Bronchial epithelial cell (primary cell): ENCODE results near the gene SEL1L3. TPM values are rescaled to one million over a fixed set of nuclear protein-coding genes. Genes with fewer than 3 reads are reported as not detected.

Source experiments
- DNase-seq: peaks from one replicate; pipeline ENCODE4 v3.0.0-alpha.2; 2010; ENCODE audit warnings: low read depth
- FAIRE-seq: peaks from 2 replicates; lab custom pipeline; 2011; peaks lifted over from hg19 to GRCh38; lab: Jason Lieb, UNC
- H3K27me3 ChIP-seq: 2 replicates; pipeline ENCODE4 v1.5.1; 2011; ENCODE audit warnings: low read length; ENCODE audit not compliant: control insufficient read depth, insufficient read depth
- H3K36me3 ChIP-seq: 2 replicates; pipeline ENCODE4 v1.5.1; 2011; ENCODE audit warnings: low read length; ENCODE audit not compliant: control insufficient read depth, insufficient read depth
- H3K4me3 ChIP-seq: 2 replicates; pipeline ENCODE4 v1.5.1; 2011; ENCODE audit warnings: mild to moderate bottlenecking, low read depth, low read length, control low read depth
- total RNA-seq: library from RNA; depleted of rRNA; stranded (reverse); fragments of >200 nt; gene quantifications from 2 replicates; pipeline ENCODE4 v1.2.1, GENCODE V29; 2014
- TF ChIP-seq, protein P1 (sequence below): IDR thresholded peaks from 2 replicates; pipeline ENCODE4 v1.5.1; 2011; ENCODE audit warnings: mild to moderate bottlenecking, moderate library complexity, low read length, control low read depth, inconsistent platforms; ENCODE audit not compliant: insufficient read depth, severe bottlenecking

Gene SEL1L3
- total RNA-seq, 1 donor from 2014 or later: 117 TPM

DNA sequence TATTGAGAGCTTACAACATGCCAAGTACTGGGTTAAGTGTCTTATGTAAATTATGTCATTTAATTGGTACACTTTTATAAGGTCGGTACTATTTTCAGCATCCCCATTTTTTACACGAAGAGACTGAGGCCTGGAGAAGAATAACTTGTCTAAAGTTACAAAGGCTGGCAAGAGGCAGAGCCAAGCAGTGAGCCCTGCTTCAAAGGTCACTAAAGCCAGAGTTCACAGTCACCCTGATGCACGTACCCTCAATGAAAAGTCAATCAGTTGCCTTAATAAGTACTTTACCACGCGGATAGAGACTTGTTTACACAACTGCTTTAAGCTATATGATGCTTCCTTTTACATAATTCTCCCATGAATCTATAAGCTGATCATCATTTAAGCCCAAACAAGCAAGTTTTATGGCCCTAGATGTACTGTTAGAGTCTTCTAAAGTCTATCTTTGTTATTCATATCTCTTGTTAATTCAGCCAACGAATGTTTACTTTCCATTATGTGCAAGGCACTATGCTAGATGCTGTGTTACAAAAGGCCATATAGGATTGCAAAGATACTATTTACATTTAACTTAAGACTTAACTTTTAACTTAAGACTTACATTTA, 57.4 kb downstream of the SEL1L3 start:
- TF ChIP-seq, protein P1, sequence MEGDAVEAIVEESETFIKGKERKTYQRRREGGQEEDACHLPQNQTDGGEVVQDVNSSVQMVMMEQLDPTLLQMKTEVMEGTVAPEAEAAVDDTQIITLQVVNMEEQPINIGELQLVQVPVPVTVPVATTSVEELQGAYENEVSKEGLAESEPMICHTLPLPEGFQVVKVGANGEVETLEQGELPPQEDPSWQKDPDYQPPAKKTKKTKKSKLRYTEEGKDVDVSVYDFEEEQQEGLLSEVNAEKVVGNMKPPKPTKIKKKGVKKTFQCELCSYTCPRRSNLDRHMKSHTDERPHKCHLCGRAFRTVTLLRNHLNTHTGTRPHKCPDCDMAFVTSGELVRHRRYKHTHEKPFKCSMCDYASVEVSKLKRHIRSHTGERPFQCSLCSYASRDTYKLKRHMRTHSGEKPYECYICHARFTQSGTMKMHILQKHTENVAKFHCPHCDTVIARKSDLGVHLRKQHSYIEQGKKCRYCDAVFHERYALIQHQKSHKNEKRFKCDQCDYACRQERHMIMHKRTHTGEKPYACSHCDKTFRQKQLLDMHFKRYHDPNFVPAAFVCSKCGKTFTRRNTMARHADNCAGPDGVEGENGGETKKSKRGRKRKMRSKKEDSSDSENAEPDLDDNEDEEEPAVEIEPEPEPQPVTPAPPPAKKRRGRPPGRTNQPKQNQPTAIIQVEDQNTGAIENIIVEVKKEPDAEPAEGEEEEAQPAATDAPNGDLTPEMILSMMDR: no peak
- Histone ChIP-seq H3K36me3 (peaks cover 16% of the 10 kb centered on the region), H3K27me3 (no peaks in the 10 kb centered on the region), H3K4me3 (no peak overlapping the region)
- no peak for DNase-seq
- FAIRE-seq: no peak

DNA sequence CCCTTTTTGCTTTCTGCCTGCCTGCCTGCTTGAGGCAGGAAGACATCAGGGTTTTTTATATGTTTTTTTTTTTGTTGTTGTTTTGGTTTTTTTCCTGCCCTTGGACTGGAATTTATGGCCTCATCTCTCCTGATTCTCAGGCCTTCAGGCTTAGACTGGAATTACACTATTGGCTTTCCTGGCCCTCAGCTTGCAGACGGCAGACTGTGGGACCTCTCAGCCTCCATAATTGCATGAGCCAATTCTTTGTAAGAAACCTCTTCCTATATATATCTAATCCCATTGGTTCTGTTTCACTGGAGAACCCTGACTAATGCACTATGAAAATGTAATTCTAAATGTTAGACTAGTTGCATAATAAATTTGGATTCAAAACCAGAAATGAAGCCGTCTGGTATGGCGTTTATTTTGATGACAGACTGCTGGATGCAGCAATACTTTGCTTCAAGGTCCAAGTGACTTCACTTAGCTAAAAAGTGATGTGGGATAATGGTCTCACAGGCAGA, 59.0 kb downstream of the SEL1L3 start:
- no peak for FAIRE-seq

DNA sequence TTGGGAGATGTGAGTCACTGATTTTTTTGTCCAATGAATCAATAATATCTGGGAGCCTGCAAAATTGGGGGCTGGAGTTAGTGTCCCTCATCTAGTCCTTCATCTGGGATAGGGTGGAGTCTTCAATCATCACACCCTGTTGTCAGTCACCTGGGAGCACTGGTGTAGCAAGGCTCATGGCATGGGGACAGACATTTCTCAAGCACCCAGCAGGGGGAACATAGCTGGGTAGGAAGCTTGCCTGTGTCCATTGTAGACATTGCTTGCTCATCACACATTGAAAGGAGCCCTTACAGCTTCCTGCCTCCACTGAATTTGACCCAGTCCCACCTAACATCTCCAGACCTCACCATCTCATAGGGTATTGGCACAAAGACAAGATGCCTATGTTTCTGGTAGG, 61.2 kb downstream of the SEL1L3 start:
- Histone ChIP-seq H3K36me3 (peaks cover 22% of the 10 kb centered on the region), H3K27me3 (no peaks in the 10 kb centered on the region), H3K4me3 (no peak overlapping the region)
- FAIRE-seq (no peak), DNase-seq (no peak)
- TF ChIP-seq, protein P1: no peak

More for the DNA sequence above, 59.0 kb downstream of the SEL1L3 start:
- TF ChIP-seq, protein P1: no peak
- H3K36me3 ChIP-seq: peaks cover 16% of the 10 kb centered on the region
- H3K4me3 ChIP-seq: no peak overlapping the region
- no peaks in the 10 kb centered on the region for H3K27me3 ChIP-seq
- DNase-seq: no peak

DNA sequence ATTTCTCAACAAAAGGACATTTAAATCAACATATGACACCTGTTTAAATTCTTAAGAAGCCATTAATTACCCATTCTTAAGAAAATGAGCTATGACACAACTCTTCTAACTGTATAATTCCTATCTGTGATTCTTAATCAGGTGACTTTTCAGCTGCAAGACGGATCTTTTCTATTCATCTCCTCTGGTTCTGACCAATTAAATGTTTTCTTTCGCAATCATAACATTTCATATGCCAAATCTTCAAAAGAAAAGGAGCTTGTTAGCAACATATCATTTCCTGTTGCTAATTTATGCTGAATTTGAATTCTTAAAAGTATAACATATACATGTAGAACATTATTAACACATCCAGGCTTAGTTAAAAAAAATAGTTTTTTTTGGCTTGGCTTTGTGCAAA, 62.5 kb downstream of the SEL1L3 start:
- no peak for FAIRE-seq
- Histone ChIP-seq H3K36me3 (peaks cover 24% of the 10 kb centered on the region), H3K4me3 (no peak overlapping the region), H3K27me3 (no peaks in the 10 kb centered on the region)
- no peak for DNase-seq
- TF ChIP-seq, protein P1: no peak

DNA sequence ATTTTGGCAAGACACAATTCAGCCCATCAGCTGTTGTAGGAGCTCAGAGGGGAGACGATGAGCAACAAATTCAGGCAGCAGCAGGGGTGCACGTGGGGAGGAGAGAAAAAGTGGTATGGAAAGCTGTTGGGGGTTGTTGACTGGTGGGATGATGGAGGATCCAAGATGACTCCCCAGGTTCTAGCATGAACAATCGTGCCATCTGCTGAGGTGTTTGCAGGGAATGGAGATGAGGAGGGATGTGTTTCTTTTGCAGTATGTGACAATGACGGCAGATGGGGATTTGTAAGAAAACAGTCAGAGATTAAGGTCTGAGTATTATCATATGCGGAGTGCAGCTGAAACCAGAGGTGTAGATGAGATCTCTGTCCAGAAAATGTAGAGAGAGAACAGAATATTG, 63.3 kb downstream of the SEL1L3 start:
- Histone ChIP-seq H3K4me3 (no peak overlapping the region), H3K27me3 (no peaks in the 10 kb centered on the region), H3K36me3 (peaks cover 21% of the 10 kb centered on the region)
- no peak for DNase-seq
- TF ChIP-seq, protein P1: no peak
- FAIRE-seq: peak; percentile 60

DNA sequence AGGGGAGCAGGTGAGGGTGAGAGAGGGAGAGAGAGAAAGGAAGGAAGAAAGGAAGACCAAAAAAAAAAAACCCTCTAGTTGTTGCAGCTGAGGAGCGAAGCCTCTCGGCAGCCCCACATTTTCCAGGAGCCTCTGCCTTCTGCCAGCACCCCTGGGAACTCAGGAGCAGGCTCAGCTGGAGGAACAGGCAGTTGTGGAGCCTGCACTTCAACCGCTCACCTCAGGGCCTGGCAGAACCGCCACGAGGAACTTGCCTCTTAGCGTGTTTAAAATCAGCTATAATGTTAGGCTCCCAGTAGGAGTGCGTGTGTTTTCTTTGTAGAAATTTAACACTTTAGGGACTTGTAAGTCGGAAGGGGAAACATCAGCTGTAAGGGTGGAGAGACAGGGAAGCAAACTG, 65.7 kb downstream of the SEL1L3 start:
- Histone ChIP-seq H3K27me3 (no peaks in the 10 kb centered on the region), H3K4me3 (no peak overlapping the region), H3K36me3 (peaks cover 18% of the 10 kb centered on the region)
- TF ChIP-seq, protein P1: no peak
- DNase-seq: no peak
- FAIRE-seq: no peak
